Measurements from ENCODE around the gene HSPA4.
"Not testable (repeated sequence)": the region's sequence is repeated elsewhere in the genome, so short reads cannot be mapped to it uniquely, and the experiment has no call there.

Gene HSPA4

GRCh38 chr5:133051542-133052316 lies at the start of gene HSPA4:
Gene HSPA4, plus strand, starts transcription at chr5:133052013. Its CDS starts 238 bp downstream, at chr5:133052251.
- peak; percentile 98 for DNase-seq

DNA sequence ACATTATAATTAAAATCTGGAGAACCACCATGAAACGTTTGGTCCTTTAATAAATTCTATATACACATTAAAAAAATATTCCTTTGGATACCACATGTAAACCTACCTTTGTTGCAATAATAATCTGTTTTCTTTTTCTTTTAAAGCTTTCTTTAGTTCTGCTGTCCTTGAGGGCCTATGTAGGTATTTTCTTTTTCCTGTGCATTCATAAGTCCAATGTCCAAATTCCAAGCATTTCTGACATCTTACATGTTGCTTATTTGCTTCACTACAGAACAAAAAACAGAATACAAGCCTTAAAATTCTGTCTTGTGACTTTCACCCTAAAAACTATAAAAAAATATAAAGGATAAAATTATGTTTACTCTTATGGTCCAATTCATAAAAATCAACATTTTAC lies 45.2 kb upstream of the HSPA4 start:
- no peak for DNase-seq

DNA sequence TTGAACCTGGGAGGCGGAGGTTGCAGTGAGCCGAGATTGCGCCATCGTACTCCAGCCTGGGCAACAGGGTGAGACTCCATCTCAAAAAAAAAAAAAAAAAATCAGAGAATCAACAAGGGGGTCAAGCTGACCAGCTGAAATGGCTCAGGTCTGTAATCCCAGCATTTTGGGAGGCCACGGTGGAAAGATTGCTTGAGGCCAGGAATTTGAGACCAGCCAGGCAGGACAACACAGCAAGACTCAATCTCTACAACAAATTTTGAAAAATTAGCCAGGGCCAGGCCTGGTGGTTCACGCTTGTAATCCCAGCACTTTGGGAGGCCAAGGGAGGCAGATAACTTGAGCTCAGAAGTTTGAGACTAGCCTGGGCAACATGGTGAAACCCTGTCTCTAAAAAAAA lies 43.4 kb upstream of the HSPA4 start:
- not testable (repeated sequence) for DNase-seq

GRCh38 chr5:133015466-133015865 lies 36.3 kb upstream of the HSPA4 start:
- no peak for DNase-seq

DNA sequence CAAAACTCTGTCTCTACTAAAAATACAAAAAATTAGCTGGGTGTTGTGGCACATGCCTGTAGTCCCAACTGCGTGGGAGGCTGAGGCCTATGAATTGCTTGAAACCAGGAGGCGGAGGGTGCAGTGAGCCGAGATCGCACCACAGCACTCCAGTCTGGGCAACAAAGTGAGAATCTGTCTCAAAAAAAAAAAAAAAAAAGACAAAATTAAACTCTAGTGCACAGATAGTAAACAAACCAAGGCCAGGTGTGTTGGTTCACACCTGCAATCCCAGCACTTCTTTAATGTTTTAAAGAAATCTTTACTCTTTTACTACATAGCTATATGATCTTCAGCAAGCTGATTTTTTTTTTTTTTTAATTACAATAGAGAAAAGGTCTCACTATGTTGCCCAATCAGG lies 33.8 kb upstream of the HSPA4 start:
- no peak for DNase-seq

- DNase-seq: not testable (repeated sequence)
Measured at GRCh38 chr5:133019471-133019870, 32.3 kb upstream of the HSPA4 start.

DNA sequence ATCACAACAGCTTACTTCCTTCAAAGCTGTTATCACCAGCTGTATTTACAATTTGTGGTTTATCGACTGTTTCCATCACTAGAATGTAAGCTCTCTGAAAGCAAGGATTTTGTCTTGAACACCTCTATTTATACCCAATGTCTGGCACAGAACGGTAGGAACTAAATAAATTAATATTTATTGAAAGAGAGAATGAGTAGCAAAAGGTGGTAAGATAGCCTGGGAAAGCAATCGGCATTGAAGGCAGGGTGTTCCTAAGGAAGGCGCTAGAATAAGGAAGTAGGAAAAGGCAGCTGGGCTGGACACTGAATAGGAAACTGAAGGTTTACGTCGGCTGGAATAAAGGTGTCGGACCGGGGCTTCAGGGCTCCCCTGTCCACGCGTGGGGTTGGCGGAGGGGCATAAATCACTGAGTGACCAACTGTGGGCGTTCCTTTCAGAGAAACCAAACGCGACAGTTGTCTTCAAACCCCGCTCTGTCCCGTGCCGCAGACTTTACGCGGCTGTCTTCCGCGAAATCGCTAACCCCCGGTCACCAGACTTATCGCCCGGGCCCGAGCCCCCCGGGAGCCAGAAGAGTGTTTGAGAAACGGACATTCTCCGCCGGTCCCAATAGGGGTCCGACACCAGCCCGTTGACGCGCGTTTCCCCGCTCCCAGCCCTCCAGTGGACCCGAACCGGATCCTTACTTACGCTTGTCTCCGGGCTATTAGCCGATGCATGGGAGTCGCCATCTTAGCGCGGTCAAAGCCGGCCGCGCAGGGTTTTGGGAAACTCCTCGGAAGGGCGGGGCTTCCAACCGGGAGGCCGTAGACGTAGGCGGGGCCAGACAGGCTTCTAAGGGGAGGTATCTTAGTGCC lies 25.8 kb upstream of the HSPA4 start, which contains the start of gene ZCCHC10:
Gene ZCCHC10 (minus strand): TSS at position 746 of the 860 bp plus-strand sequence. CDS start 12 bp downstream, at position 734.
- DNase-seq: peak; percentile 91

DNA sequence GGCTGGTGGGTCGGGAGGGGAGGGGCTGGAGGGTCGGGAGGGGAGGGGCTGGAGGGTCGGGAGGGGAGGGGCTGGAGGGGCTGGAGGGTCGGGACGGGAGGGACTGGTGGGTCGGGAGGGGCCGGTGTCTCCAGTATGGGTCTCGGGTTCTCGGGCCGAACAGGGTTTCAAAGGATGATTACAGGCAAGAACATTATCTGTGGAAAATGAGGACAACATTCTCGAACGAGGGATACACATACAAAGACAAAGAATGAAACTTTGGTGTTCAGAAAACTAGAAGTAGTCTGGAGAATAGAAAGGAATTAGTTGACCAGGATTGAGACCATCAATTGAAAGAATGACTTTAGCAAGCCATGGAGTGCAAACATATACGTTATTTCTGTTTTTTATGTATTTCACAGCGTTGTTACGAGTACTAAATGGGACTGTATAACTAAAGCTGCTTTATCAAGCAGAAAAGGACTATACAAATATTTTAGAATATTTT lies 25.1 kb upstream of the HSPA4 start:
- no peak for DNase-seq

GRCh38 chr5:133029416-133029815 lies 22.4 kb upstream of the HSPA4 start:
- DNase-seq: no peak

GRCh38 chr5:133030343-133031005 lies 21.3 kb upstream of the HSPA4 start:
- DNase-seq: no peak

GRCh38 chr5:133032852-133033742 lies 18.7 kb upstream of the HSPA4 start:
- DNase-seq: no peak

- no peak for DNase-seq
Measured at GRCh38 chr5:133034064-133034463, 17.7 kb upstream of the HSPA4 start.

DNA sequence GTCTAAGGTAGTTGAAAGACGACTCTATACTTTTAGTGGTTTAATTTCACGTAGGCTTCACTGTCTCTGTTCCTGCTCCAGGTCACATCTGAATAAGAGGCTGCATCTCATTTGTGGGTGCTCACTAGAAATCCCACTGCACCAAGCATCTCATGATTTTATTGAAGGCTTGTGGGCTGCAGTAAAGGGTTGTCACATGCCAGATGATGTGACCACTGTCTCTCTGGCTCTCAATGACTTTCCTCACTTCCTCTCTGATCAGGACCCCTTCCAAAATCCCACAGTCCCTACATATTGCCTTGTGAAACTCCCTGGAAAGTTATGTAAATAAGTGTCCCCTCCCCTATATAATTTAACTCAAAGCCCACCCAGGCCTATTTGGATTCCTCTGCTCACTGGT lies 16.6 kb upstream of the HSPA4 start:
- no peak for DNase-seq

GRCh38 chr5:133036677-133037076 lies 15.1 kb upstream of the HSPA4 start:
- not testable (repeated sequence) for DNase-seq

DNA sequence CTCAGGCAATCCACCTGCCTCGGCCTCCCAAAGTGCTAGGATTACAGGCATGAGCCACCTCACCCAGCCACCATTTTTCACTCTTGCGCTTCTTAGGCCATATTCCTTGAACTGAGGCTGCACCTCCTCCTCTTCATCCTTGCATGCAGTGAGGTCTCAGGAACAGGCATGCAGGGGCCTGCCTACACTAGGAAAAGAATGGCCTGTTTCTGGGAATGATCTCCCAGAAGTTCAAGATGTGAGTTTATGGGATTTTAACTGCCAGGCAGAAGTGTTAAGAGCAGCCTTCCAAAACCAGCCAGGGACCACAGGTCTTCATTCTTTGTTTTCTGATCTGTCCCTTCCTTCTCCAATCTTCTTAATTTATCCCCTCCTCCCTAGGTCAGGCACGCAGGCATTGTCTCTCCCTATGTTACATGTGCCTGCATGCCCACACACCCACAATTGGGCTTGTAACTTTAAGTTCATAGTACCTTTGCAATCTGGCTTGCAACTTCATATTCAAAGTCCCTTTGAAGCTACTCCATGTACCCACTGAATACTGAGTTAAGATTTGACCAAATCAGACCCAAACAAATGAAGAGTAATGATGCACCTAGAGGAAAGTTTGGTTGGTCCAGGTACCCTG lies 10.5 kb upstream of the HSPA4 start:
- DNase-seq: no peak

GRCh38 chr5:133041910-133042309 lies 9.9 kb upstream of the HSPA4 start:
- no peak for DNase-seq

GRCh38 chr5:133046560-133046959 lies 5.3 kb upstream of the HSPA4 start:
- DNase-seq: not testable (repeated sequence)

GRCh38 chr5:133047404-133047803 lies 4.4 kb upstream of the HSPA4 start:
- DNase-seq: no peak

DNA sequence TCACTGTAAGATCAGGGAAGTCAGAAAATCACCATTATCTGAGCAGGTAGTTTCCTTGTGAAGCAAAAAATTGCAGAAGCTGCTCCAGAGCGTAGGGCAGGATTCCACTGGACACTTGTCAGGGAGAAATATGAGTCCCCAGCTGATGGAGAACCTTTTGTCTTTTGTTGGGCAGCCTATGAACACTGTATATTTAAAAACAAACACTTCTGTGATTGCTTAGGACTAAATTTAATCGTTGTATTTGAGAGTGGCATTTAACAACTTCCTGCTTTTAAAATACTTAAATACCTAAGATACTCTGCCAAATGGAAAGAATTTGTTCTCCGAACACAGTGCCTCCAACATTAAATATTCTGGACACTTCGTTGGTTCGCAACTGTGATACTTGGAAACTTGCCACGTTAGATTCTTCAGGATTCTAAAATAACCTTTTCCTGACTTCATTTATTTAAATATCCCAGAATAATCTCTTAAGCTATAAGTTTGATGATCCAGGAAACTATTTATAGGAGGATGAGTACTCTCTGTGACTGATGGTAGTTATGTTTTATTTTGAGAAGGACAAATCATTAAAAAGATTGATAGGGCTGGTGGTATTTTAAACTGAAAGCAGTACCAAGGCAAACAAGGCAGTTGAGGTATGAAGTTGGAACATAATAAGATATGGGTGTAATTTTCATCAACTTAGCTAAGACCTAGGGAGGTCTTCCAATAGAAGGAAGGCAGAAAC lies 2.7 kb upstream of the HSPA4 start:
- DNase-seq: no peak

- no peak for DNase-seq
Measured at GRCh38 chr5:133049726-133050048, 2.1 kb upstream of the HSPA4 start.

- DNase-seq: no peak
Measured at GRCh38 chr5:133050521-133050920, 1.3 kb upstream of the HSPA4 start.

Measured in stimulated activated naive CD4-positive, alpha-beta T cell treated with Interleukin-2 at 50 U/mL for 16 hours (primary cell).